Cardiac muscle cell (in vitro differentiated cells and primary cell): ENCODE results near the gene CHST14. TPM values are rescaled to one million over a fixed set of nuclear protein-coding genes. Genes with fewer than 3 reads are reported as not detected.

ENCODE experiments used
- DNase-seq, 2 donors: peaks; one replicate each; pipeline versions ENCODE4 v3.0.0 to v3.0.0-alpha.2; 2010 to 2017; ENCODE audit warnings: low read depth in 1 of 2, low spot score in 1 of 2
- H3K27ac ChIP-seq: fragments of 200-600 bp; sonication (generic); 2 replicates; pipeline ENCODE4 v1.5.1; 2016
- H3K27me3 ChIP-seq: fragments of 200-600 bp; sonication (generic); 2 replicates; pipeline ENCODE4 v1.6.0; 2016; ENCODE audit warnings: control low read depth
- H3K36me3 ChIP-seq: fragments of 200-600 bp; sonication (generic); 2 replicates; pipeline ENCODE4 v1.5.1; 2016; ENCODE audit warnings: control low read depth
- H3K4me1 ChIP-seq: fragments of 200-600 bp; sonication (generic); 2 replicates; pipeline ENCODE4 v1.8.1; 2017; ENCODE audit warnings: low read depth, mild to moderate bottlenecking, mixed run types
- H3K4me3 ChIP-seq: fragments of 200-600 bp; sonication (generic); 2 replicates; pipeline ENCODE4 v1.5.1; 2016; ENCODE audit warnings: mild to moderate bottlenecking
- H3K9me3 ChIP-seq: fragments of 200-600 bp; sonication (generic); 2 replicates; pipeline ENCODE4 v1.5.1; 2017; ENCODE audit warnings: low read depth, mild to moderate bottlenecking, control low read depth
- polyA plus RNA-seq: library from polyadenylated mRNA; unstranded; fragments of >200 nt; fragmentation: Nextera tagmentation; extraction: Ambion mirVana; gene quantifications from 2 replicates; pipeline ENCODE4 v1.2.1, GENCODE V29; 2016
- total RNA-seq: library from RNA; depleted of rRNA; stranded (reverse); fragments of >200 nt; gene quantifications from 2 replicates; pipeline ENCODE4 v1.2.3, GENCODE V29; 2016
- TF ChIP-seq, protein P1 (sequence below): IDR thresholded peaks from 2 replicates; pipeline ENCODE4 v1.5.1; 2012; ENCODE audit warnings: low read depth, mild to moderate bottlenecking, low read length

The CHST14 gene
- total and polyA plus RNA-seq, 2 experiments from 2014 or later, result 22.1 to 24.4 TPM

DNA sequence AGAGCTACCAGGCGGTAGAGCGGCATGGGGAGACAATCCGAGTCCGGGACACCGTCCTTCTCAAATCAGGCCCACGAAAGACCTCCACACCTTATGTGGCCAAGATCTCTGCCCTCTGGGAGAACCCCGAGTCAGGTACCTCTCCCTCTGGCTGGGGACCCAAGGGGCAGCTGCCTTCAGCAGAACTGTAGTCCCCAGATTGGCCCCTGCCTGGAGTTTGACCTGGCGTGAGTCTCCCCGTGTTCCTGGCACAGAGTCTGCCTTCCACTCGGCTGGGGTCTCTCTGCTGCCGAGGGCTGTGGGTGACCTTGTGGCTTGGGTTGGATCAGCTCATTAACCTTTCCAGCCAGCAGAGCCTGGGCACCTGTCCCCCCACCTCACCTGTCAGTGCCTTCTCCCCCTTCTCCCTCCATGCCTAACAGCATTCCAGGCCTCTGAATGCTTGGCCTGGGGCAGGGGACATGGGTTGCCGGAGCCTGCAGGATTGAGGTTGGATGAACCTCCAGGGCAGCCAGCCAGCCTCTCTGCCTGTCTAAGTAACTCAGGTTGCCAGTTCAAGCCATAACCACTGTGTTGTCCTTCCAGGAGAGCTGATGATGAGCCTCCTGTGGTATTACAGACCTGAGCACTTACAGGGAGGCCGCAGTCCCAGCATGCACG lies 6.8 kb upstream of the CHST14 start:
- Histone ChIP-seq H3K27me3 (no peaks in the 10 kb centered on the region), H3K9me3 (no peaks in the 10 kb centered on the region), H3K36me3 (peaks cover 28% of the 10 kb centered on the region), H3K4me1 (no peaks in the 10 kb centered on the region), H3K4me3 (no peak overlapping the region), H3K27ac (no peak overlapping the region)
- DNase-seq, result no peak
- TF ChIP-seq, protein P1, sequence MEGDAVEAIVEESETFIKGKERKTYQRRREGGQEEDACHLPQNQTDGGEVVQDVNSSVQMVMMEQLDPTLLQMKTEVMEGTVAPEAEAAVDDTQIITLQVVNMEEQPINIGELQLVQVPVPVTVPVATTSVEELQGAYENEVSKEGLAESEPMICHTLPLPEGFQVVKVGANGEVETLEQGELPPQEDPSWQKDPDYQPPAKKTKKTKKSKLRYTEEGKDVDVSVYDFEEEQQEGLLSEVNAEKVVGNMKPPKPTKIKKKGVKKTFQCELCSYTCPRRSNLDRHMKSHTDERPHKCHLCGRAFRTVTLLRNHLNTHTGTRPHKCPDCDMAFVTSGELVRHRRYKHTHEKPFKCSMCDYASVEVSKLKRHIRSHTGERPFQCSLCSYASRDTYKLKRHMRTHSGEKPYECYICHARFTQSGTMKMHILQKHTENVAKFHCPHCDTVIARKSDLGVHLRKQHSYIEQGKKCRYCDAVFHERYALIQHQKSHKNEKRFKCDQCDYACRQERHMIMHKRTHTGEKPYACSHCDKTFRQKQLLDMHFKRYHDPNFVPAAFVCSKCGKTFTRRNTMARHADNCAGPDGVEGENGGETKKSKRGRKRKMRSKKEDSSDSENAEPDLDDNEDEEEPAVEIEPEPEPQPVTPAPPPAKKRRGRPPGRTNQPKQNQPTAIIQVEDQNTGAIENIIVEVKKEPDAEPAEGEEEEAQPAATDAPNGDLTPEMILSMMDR, result no peak

DNA sequence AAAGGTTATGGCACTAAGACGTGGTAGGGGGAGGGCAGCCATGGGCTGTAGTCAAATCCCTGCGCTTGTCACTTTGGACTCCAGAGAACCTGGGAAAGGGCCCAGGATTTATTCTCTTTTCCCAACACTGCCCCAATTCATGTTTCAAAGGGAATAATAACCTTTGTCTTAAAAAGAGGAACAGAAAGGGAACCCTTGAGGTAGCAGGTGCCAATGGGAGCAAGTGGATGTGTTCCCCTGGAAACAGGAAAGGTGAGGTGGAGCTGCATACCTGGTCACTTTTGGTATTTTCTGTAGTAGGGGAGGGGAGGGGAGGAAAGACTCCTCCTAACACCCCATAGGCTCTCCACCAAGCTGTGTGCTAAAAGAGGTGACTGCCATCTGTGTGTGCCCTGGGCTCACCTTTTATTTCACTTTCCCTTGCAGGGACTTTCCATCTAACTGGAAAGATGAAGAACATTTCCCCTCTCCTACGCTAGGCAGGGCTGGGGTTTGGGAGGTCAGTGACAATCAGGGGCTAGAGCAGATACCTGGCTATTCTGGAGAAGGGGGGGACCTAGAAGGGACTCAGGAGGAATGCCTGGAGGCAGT lies 6.1 kb upstream of the CHST14 start:
- Histone ChIP-seq H3K4me3 (no peak overlapping the region), H3K9me3 (no peaks in the 10 kb centered on the region), H3K27me3 (no peaks in the 10 kb centered on the region), H3K27ac (no peak overlapping the region), H3K36me3 (peaks cover 28% of the 10 kb centered on the region), H3K4me1 (no peaks in the 10 kb centered on the region)
- DNase-seq, result no peak
- TF ChIP-seq, protein P1, result no peak

DNA sequence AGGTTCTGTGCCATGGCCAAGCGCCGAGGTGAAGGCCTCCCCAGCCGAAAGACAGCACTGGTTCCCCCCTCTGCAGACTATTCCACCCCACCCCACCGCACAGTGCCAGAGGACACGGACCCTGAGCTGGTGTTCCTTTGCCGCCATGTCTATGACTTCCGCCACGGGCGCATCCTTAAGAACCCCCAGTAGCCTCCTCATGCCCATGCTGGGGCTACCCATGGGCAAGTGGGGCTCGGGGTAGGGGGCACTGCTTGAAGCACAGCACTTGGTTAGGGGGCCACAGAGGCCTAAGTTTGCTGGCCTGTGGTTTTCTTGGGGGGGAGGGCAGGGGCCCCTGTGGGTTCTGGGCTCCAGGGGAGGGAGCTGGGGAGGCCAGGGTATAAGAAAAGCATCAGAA lies 4.8 kb upstream of the CHST14 start:
- no peaks in the 10 kb centered on the region for H3K9me3 ChIP-seq
- no peak overlapping the region for H3K4me3 ChIP-seq
- TF ChIP-seq, protein P1, result no peak
- peaks cover 5% of the 10 kb centered on the region for H3K4me1 ChIP-seq
- DNase-seq, result no peak
- no peak overlapping the region for H3K27ac ChIP-seq
- peaks cover 28% of the 10 kb centered on the region for H3K36me3 ChIP-seq
- H3K27me3 ChIP-seq, result no peaks in the 10 kb centered on the region

DNA sequence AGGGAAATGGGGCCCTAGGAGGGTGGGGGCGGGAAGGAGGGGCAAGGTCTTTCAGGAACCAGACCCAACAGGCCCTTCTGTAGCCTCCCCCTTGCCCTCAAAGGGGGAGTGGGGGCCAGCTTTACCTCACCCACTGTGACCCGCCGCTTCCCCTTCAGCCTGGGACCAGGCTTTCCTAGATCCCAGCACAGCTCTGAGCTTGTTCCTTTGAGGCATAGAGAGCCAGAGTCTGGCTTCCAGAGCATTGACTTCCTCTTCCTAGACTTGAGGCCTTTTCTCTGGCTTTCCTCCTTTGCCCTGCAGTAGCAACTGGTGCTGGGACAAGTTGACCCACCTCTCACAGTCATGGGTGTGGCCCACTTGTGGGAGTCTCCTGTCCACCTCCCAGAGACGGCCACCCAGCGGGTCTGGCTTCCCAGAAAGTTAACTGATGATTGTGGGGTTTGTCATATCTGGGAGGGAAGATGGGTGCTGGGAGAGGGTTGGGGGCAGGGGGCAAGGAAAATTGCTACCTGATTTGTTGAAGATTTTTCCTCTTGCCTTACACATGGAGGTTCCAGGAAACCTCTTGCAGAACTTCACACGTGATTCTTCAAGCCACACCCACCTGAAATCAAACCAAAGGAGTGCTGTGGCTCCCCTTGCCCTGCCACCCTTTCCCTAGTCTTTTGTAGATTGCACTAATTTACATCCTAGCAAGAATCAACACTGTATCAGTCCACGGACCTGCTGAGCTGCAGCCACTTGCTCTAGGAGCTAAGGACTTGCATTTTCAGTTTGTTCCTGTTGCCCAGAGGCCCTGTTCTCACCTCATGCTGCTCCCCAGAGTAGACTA lies 4.1 kb upstream of the CHST14 start:
- TF ChIP-seq, protein P1, result no peak
- DNase-seq, result no peak
- Histone ChIP-seq H3K9me3 (no peaks in the 10 kb centered on the region), H3K4me1 (peaks cover 5% of the 10 kb centered on the region), H3K36me3 (peaks cover 28% of the 10 kb centered on the region), H3K27me3 (no peaks in the 10 kb centered on the region), H3K27ac (no peak overlapping the region), H3K4me3 (no peak overlapping the region)

DNA sequence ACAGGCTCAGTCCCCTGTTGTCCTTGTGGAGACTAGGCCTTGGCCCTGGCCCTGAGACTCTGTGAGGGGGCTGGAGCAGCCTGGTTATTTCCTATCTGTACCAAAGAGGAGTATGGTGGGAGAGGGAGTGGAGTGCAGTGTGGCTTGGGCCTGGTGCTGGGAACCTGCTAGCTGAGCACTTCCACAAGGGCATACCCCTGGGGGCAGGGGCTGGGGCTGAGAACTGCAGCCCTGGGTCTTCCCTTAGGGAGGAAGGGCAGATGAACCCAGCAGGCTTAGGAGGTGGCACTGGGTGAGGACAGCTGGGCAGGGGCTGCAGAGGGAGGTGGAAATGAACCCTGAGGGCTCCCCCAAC lies 3.5 kb upstream of the CHST14 start:
- no peak for DNase-seq
- no peak overlapping the region for H3K4me3 ChIP-seq
- TF ChIP-seq, protein P1, result no peak
- H3K27me3 ChIP-seq, result no peaks in the 10 kb centered on the region
- peaks cover 28% of the 10 kb centered on the region for H3K36me3 ChIP-seq
- H3K4me1 ChIP-seq, result peaks cover 5% of the 10 kb centered on the region
- H3K9me3 ChIP-seq, result no peaks in the 10 kb centered on the region
- H3K27ac ChIP-seq, result no peak overlapping the region
